Measurements from ENCODE around the gene HIVEP3.

The HIVEP3 gene

DNA sequence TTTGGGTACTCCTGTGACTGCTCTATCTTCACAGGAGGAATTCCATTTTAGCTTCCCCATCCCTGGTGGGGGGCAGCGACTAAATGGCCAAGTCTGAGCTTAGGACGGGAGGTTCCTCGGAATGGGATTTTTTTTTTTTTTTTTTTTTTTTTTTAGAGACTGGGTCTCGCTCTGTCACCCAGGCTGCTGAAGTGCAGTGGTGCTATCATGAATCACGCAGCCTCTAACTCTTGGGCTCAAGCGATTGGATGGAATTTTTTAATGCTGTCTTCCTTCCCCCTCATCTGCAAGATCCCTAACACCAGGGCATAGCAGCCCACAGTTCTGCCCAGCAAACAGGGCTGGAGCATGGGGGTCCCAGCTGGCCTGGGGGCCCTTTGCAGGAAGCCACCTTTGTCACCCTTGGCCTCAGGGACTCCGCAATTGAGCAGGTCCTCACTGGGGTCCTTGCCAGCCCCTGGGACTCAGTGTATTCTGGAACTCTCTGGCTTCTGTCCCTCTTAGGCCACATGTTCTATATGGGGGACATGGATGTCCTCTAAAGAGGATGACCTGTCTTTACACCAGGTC lies 421.2 kb downstream of the HIVEP3 start:
- no peak for DNase-seq (ENCODE audit: low read depth in 1 of 2, low spot score in 1 of 2)
- H3K4me3 ChIP-seq (replicated peaks; ENCODE audit: insufficient read depth, low read length) = no peak overlapping the region
- H3K27ac ChIP-seq (replicated peaks) = no peak overlapping the region
- TF ChIP-seq SPI1 (IDR thresholded peaks at IDR 0.05; ENCODE audit: borderline replicate concordance, low read depth) (no peak), GABPA (IDR thresholded peaks at IDR 0.05; ENCODE audit: low read depth) (no peak), POLR2AphosphoS5 (IDR thresholded peaks at IDR 0.05; ENCODE audit: low read depth) (no peak)
- TF ChIP-seq, protein P1, sequence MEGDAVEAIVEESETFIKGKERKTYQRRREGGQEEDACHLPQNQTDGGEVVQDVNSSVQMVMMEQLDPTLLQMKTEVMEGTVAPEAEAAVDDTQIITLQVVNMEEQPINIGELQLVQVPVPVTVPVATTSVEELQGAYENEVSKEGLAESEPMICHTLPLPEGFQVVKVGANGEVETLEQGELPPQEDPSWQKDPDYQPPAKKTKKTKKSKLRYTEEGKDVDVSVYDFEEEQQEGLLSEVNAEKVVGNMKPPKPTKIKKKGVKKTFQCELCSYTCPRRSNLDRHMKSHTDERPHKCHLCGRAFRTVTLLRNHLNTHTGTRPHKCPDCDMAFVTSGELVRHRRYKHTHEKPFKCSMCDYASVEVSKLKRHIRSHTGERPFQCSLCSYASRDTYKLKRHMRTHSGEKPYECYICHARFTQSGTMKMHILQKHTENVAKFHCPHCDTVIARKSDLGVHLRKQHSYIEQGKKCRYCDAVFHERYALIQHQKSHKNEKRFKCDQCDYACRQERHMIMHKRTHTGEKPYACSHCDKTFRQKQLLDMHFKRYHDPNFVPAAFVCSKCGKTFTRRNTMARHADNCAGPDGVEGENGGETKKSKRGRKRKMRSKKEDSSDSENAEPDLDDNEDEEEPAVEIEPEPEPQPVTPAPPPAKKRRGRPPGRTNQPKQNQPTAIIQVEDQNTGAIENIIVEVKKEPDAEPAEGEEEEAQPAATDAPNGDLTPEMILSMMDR (IDR thresholded peaks at IDR 0.05; ENCODE audit: insufficient read depth, low read length) = no peak
- TF ChIP-seq, protein P2, sequence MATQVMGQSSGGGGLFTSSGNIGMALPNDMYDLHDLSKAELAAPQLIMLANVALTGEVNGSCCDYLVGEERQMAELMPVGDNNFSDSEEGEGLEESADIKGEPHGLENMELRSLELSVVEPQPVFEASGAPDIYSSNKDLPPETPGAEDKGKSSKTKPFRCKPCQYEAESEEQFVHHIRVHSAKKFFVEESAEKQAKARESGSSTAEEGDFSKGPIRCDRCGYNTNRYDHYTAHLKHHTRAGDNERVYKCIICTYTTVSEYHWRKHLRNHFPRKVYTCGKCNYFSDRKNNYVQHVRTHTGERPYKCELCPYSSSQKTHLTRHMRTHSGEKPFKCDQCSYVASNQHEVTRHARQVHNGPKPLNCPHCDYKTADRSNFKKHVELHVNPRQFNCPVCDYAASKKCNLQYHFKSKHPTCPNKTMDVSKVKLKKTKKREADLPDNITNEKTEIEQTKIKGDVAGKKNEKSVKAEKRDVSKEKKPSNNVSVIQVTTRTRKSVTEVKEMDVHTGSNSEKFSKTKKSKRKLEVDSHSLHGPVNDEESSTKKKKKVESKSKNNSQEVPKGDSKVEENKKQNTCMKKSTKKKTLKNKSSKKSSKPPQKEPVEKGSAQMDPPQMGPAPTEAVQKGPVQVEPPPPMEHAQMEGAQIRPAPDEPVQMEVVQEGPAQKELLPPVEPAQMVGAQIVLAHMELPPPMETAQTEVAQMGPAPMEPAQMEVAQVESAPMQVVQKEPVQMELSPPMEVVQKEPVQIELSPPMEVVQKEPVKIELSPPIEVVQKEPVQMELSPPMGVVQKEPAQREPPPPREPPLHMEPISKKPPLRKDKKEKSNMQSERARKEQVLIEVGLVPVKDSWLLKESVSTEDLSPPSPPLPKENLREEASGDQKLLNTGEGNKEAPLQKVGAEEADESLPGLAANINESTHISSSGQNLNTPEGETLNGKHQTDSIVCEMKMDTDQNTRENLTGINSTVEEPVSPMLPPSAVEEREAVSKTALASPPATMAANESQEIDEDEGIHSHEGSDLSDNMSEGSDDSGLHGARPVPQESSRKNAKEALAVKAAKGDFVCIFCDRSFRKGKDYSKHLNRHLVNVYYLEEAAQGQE (IDR thresholded peaks at IDR 0.05; ENCODE audit: insufficient replicate concordance, low read depth) = no peak
- peaks cover 3% of the 10 kb centered on the region for H3K27me3 ChIP-seq (ENCODE audit: insufficient read depth, poor library complexity, severe bottlenecking)

DNA sequence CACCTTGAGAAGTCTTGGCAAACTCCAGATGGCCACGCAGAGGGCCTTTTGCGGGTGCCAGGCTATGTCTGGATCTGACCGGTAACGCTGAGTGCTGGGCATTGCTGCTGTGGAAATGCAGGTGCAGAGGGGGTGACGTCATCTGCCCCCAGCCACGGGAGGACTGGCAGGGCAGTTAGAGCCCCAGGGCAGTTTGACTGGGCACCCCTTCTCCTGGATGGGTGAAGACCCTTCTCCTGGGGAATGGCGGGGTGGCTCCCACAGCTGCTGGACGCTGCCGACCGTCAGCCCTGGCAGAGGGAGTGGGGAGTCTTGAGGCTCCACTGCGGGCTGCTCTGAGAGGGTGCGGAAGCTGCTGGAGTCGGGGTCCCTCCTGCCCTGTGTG lies 421.7 kb downstream of the HIVEP3 start:
- Histone ChIP-seq H3K27me3 (ENCODE audit: insufficient read depth, poor library complexity, severe bottlenecking) (peaks cover 3% of the 10 kb centered on the region), H3K4me3 (replicated peaks; ENCODE audit: insufficient read depth, low read length) (no peak overlapping the region), H3K27ac (replicated peaks) (no peak overlapping the region)
- TF ChIP-seq, protein P2 (IDR thresholded peaks at IDR 0.05; ENCODE audit: insufficient replicate concordance, low read depth) = no peak
- no peak for TF ChIP-seq POLR2AphosphoS5 (IDR thresholded peaks at IDR 0.05; ENCODE audit: low read depth)
- TF ChIP-seq SPI1 (IDR thresholded peaks at IDR 0.05; ENCODE audit: borderline replicate concordance, low read depth) = no peak
- no peak for TF ChIP-seq GABPA (IDR thresholded peaks at IDR 0.05; ENCODE audit: low read depth)
- TF ChIP-seq, protein P1 (IDR thresholded peaks at IDR 0.05; ENCODE audit: insufficient read depth, low read length) = no peak
- no peak for DNase-seq (ENCODE audit: low read depth in 1 of 2, low spot score in 1 of 2)

DNA sequence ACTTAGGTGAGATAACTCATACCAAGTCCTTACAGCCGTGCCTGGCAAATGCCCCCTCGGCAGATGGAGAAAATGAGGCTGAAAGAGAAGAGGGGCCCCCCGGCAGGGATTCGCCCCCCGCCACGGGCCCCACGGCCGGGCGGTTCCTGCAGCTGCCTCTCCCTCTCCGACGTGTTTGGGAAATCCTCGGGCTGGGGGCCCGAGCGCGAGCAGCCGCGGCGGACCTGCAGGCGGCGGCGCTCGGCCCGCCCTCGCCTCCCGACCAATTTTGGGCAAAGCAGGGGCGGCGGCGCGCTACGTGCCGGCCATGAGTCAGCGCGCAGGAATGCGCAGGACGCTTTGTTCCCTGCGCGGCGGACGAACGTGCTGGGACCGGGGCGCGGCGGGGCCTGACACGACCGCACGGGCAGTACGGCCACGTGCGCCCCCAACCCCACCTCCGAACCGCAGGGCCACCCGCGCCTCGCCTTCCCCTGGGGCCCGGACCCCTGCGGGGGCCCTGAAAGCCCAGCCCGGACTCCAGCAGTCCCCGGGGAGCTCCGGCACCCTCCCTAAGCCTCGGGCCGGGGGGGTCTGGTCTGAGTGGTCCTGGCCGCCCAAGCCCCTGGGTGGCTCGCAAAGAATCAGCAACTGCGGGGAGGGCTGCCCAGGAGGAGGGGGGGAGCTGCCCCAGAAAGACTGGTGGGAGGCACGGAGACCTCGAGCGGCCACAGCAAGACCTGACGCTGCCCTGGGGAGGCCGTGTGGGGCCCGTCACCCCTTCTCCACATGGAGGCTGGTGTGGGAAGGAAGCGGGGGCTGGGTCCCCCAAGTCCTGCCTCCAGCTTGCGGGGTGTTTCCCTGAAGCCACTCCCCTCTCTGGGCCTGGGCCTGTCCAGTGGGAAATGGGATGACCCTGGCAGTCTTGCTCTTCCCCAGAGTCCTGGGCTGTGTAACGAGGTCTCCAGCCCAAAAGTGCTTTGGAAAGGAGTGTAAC lies 422.4 kb downstream of the HIVEP3 start:
- peak overlapping the region; percentile 33 for H3K4me3 ChIP-seq (replicated peaks; ENCODE audit: insufficient read depth, low read length)
- H3K27ac ChIP-seq (replicated peaks) = no peak overlapping the region
- TF ChIP-seq SPI1 (IDR thresholded peaks at IDR 0.05; ENCODE audit: borderline replicate concordance, low read depth) (no peak), POLR2AphosphoS5 (IDR thresholded peaks at IDR 0.05; ENCODE audit: low read depth) (no peak), GABPA (IDR thresholded peaks at IDR 0.05; ENCODE audit: low read depth) (no peak)
- TF ChIP-seq, protein P1 (IDR thresholded peaks at IDR 0.05; ENCODE audit: insufficient read depth, low read length) = no peak
- TF ChIP-seq, protein P2 (IDR thresholded peaks at IDR 0.05; ENCODE audit: insufficient replicate concordance, low read depth) = no peak
- DNase-seq (ENCODE audit: low read depth in 1 of 2, low spot score in 1 of 2) = peak; percentile 47 to 56
- H3K27me3 ChIP-seq (ENCODE audit: insufficient read depth, poor library complexity, severe bottlenecking) = peaks cover 3% of the 10 kb centered on the region
